ENCODE measurements around the gene DNM1. TPM values are rescaled to one million over a fixed set of nuclear protein-coding genes. Genes with fewer than 3 reads are reported as not detected.

Gene DNM1
- polyA plus RNA-seq, 1 of the 3 experiments (the other 2 are of a cell fraction) = 35.7 TPM

DNA sequence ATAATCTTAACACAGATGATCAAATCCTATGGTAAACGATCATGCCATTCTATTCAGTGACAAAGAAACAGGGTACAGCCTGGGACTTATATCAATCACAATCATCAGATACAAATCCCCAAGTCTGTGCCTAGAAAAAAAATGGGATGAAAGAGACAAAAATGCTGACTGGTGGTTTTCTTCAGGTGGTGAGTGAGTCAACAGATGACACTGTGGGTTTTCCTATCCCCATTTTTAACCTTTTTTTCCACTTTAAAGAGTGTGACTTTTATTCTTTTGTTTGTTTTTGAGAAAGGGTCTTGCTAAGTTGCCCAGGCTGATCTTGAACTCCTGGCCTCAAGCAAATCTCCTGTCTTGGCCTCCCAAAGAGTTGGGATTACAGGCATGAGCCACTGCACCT is 15.0 kb upstream of the DNM1 start:
- DNase-seq = no peak
- POLR2A ChIA-PET = no interaction called here
- peaks cover 36% of the 10 kb centered on the region for H3K79me2 ChIP-seq (ENCODE audit: insufficient read depth)
- no peak overlapping the region for H3K4me2 ChIP-seq
- peaks cover 11% of the 10 kb centered on the region for H3F3A ChIP-seq (replicated peaks; ENCODE audit: insufficient read depth)
- peaks cover 19 to 36% of the 10 kb centered on the region in 2 experiments for H3K36me3 ChIP-seq (replicated peaks in 1 of 2; ENCODE audit: control insufficient read depth in 1 of 2, insufficient read depth in 2 of 2, low read length in 1 of 2)
- no peak overlapping the region for H2AFZ ChIP-seq (ENCODE audit: low read depth)
- H3K9me2 ChIP-seq = no peaks in the 10 kb centered on the region
- H3K4me3 ChIP-seq (ENCODE audit: low read depth in 2 of 2, low read length in 1 of 2) = no peak overlapping the region
- H3K27me3 ChIP-seq (ENCODE audit: insufficient read depth) = no peaks in the 10 kb centered on the region
- no peaks in the 10 kb centered on the region for H3K9me3 ChIP-seq
- CTCF ChIA-PET = no interaction called here
- H3K27ac ChIP-seq (ENCODE audit: low read depth in 2 of 2, low read length in 1 of 2) = no peak overlapping the region
- WGBS (ENCODE audit: low lambda C conversion rate) = 39% methylated on average over 1 of the region's 1 CpG
- no peaks in the 10 kb centered on the region for H4K20me1 ChIP-seq (ENCODE audit: insufficient read depth)
- TF ChIP-seq, protein P1, sequence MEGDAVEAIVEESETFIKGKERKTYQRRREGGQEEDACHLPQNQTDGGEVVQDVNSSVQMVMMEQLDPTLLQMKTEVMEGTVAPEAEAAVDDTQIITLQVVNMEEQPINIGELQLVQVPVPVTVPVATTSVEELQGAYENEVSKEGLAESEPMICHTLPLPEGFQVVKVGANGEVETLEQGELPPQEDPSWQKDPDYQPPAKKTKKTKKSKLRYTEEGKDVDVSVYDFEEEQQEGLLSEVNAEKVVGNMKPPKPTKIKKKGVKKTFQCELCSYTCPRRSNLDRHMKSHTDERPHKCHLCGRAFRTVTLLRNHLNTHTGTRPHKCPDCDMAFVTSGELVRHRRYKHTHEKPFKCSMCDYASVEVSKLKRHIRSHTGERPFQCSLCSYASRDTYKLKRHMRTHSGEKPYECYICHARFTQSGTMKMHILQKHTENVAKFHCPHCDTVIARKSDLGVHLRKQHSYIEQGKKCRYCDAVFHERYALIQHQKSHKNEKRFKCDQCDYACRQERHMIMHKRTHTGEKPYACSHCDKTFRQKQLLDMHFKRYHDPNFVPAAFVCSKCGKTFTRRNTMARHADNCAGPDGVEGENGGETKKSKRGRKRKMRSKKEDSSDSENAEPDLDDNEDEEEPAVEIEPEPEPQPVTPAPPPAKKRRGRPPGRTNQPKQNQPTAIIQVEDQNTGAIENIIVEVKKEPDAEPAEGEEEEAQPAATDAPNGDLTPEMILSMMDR (IDR thresholded peaks at IDR 0.05) = no peak
- TF ChIP-seq RFX5 (IDR thresholded peaks at IDR 0.05; ENCODE audit: low read length) (no peak), NFIC (IDR thresholded peaks at IDR 0.05; ENCODE audit: borderline replicate concordance) (no peak), TCF12 (IDR thresholded peaks at IDR 0.05) (no peak), RAD21 (IDR thresholded peaks at IDR 0.05; ENCODE audit: low read length) (no peak), EZH2phosphoT487 (IDR thresholded peaks at IDR 0.05; ENCODE audit: borderline replicate concordance, low read depth) (no peak), MEF2A (IDR thresholded peaks at IDR 0.05; ENCODE audit: borderline replicate concordance, low read depth) (no peak), NRF1 (IDR thresholded peaks at IDR 0.05; ENCODE audit: low read depth, low read length) (no peak), ZBTB33 (IDR thresholded peaks at IDR 0.05; ENCODE audit: borderline replicate concordance, low read depth) (no peak), POLR2AphosphoS5 (IDR thresholded peaks at IDR 0.05; ENCODE audit: low read depth, low read length) (no peak), USF1 (IDR thresholded peaks at IDR 0.05; ENCODE audit: borderline replicate concordance, low read depth) (no peak), TEAD4 (IDR thresholded peaks at IDR 0.05; ENCODE audit: borderline replicate concordance, insufficient read depth) (no peak), TAF1 (IDR thresholded peaks at IDR 0.05; ENCODE audit: borderline replicate concordance, low read depth, low read length) (no peak)
- TF ChIP-seq, protein P2, sequence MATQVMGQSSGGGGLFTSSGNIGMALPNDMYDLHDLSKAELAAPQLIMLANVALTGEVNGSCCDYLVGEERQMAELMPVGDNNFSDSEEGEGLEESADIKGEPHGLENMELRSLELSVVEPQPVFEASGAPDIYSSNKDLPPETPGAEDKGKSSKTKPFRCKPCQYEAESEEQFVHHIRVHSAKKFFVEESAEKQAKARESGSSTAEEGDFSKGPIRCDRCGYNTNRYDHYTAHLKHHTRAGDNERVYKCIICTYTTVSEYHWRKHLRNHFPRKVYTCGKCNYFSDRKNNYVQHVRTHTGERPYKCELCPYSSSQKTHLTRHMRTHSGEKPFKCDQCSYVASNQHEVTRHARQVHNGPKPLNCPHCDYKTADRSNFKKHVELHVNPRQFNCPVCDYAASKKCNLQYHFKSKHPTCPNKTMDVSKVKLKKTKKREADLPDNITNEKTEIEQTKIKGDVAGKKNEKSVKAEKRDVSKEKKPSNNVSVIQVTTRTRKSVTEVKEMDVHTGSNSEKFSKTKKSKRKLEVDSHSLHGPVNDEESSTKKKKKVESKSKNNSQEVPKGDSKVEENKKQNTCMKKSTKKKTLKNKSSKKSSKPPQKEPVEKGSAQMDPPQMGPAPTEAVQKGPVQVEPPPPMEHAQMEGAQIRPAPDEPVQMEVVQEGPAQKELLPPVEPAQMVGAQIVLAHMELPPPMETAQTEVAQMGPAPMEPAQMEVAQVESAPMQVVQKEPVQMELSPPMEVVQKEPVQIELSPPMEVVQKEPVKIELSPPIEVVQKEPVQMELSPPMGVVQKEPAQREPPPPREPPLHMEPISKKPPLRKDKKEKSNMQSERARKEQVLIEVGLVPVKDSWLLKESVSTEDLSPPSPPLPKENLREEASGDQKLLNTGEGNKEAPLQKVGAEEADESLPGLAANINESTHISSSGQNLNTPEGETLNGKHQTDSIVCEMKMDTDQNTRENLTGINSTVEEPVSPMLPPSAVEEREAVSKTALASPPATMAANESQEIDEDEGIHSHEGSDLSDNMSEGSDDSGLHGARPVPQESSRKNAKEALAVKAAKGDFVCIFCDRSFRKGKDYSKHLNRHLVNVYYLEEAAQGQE (IDR thresholded peaks at IDR 0.05; ENCODE audit: low read depth, low read length) = no peak
- H3K4me1 ChIP-seq (ENCODE audit: control insufficient read depth in 1 of 2, insufficient read depth in 2 of 2, low read depth in 1 of 2, low read length in 1 of 2) = peaks cover 5 to 11% of the 10 kb centered on the region in 2 experiments; a peak in 2 of 4 replicates
- no peak overlapping the region for H3K9ac ChIP-seq

All from SK-N-SH (cell line).